Peyer's patch (tissue), 4 donors: ENCODE results near the gene EREG. TPM values are rescaled to one million over a fixed set of nuclear protein-coding genes. Genes with fewer than 3 reads are reported as not detected.

Source experiments
- DNase-seq, 3 donors: peaks; one replicate each; pipeline ENCODE4 v3.0.0-alpha.2; 2017 to 2019
- H3K27ac ChIP-seq, 4 donors: fragments of 200-600 bp; sonication (generic); one replicate each; pipeline ENCODE4 v1.5.1; 2016 to 2019
- H3K27me3 ChIP-seq, 2 donors: fragments of 200-600 bp; sonication (generic); one replicate each; pipeline ENCODE4 v1.5.1; 2019
- H3K36me3 ChIP-seq, 3 donors: fragments of 200-600 bp; sonication (generic); one replicate each; pipeline ENCODE4 v1.5.1; 2016 to 2019
- H3K4me1 ChIP-seq, 4 donors: fragments of 200-600 bp; sonication (generic); one replicate each; pipeline ENCODE4 v1.5.1; 2016 to 2019
- H3K4me3 ChIP-seq, 4 donors: fragments of 200-600 bp; sonication (generic); 1 replicate in 3 of 4; 2 replicates in 1 of 4; pipeline ENCODE4 v1.5.1; 2016 to 2019; ENCODE audit warnings: mild to moderate bottlenecking in 1 of 4
- H3K9me3 ChIP-seq, 4 donors: fragments of 200-600 bp; sonication (generic); one replicate each; pipeline ENCODE4 v1.5.1; 2016 to 2019; ENCODE audit warnings: mild to moderate bottlenecking in 1 of 4
- CTCF ChIP-seq, 6 experiments: fragments of 450-650 bp in 4 of 6; fragments of 200-600 bp in 2 of 6; sonication (generic) in 1 of 6; IDR thresholded peaks; one replicate each; pipeline ENCODE4 v1.5.1; 2017 to 2019; ENCODE audit warnings: antibody characterized with exemption in 6 of 6, mild to moderate bottlenecking in 3 of 6, moderate library complexity in 1 of 6
- POLR2A ChIP-seq, 2 donors: fragments of 450-650 bp; IDR thresholded peaks; one replicate each; pipeline ENCODE4 v1.5.1; 2017; ENCODE audit warnings: antibody characterized with exemption in 2 of 2, mild to moderate bottlenecking in 2 of 2, moderate library complexity in 2 of 2
- total RNA-seq, 4 donors: library from RNA; depleted of rRNA; stranded (reverse); fragments of >200 nt; gene quantifications; one replicate each; pipeline ENCODE4 v1.1.0, GENCODE V29; 2016

The EREG gene
- total RNA-seq, 4 donors from 2014 or later = 1.1 to 2.8 (median 1.7) TPM; not detected in 1

DNA sequence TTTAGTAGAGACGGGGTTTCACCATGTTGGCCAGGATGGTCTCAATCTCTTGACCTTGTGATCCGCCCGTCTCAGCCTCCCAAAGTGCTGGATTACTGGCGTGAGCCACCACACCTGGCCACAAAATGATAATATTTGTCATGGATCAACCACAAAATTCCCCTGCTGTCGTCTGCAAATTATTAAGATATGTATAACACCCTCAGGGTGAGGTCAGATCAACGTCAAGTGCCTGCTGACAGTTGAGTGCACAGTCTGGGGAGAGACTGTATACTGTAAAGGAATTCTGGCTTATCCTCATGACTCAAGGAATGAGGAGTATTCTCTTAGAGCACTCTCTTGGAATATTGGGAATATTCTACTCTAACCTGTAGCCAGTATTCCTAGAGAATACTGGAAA lies 45.5 kb upstream of the EREG start:
- no peak for DNase-seq
- Histone ChIP-seq H3K36me3 (no peaks in the 10 kb centered on the region), H3K27me3 (no peaks in the 10 kb centered on the region), H3K9me3 (no peaks in the 10 kb centered on the region), H3K4me3 (no peak overlapping the region), H3K27ac (no peak overlapping the region), H3K4me1 (no peaks in the 10 kb centered on the region)
- no peak for TF ChIP-seq POLR2A (IDR thresholded peaks at IDR 0.05)
- no peak for TF ChIP-seq CTCF (IDR thresholded peaks at IDR 0.05)

GRCh38 chr4:74320559-74321118 lies 44.3 kb upstream of the EREG start:
- TF ChIP-seq POLR2A (IDR thresholded peaks at IDR 0.05) = no peak
- peak in 4 of 6 experiments; percentile 21 to 81 (median 74) for TF ChIP-seq CTCF (IDR thresholded peaks at IDR 0.05)
- Histone ChIP-seq H3K27ac (no peak overlapping the region), H3K27me3 (no peaks in the 10 kb centered on the region), H3K4me1 (no peaks in the 10 kb centered on the region), H3K4me3 (no peak overlapping the region), H3K9me3 (no peaks in the 10 kb centered on the region), H3K36me3 (no peaks in the 10 kb centered on the region)
- peak in 2 of 3 donors; percentile 59 to 74 for DNase-seq

DNA sequence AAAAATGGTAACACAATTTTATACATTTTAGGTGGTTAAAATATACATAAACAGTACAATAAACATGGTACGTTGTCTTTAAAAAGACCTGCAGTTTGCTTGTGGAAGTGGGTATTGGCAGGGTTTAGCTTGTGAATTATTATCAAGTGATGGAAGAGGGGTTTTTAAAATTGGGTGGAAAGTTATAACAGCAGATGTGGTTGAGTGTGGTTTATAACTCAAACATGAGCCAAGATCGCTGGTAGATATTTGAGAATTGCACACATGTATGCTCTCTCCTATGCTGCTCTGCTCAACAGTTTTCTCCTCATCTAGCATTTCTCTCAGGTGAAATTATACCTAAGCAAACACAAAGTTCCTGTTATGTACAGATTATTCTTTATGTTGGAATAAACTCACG lies 42.6 kb upstream of the EREG start:
- Histone ChIP-seq H3K4me1 (no peaks in the 10 kb centered on the region), H3K4me3 (no peak overlapping the region), H3K27ac (no peak overlapping the region), H3K9me3 (no peaks in the 10 kb centered on the region), H3K36me3 (no peaks in the 10 kb centered on the region), H3K27me3 (no peaks in the 10 kb centered on the region)
- no peak for DNase-seq
- no peak for TF ChIP-seq POLR2A (IDR thresholded peaks at IDR 0.05)
- no peak for TF ChIP-seq CTCF (IDR thresholded peaks at IDR 0.05)

- H3K36me3 ChIP-seq = no peaks in the 10 kb centered on the region
- H3K27me3 ChIP-seq = no peaks in the 10 kb centered on the region
- TF ChIP-seq POLR2A (IDR thresholded peaks at IDR 0.05) (no peak), CTCF (IDR thresholded peaks at IDR 0.05) (no peak)
- H3K4me3 ChIP-seq = no peak overlapping the region
- H3K4me1 ChIP-seq = no peaks in the 10 kb centered on the region
- DNase-seq = no peak
- no peaks in the 10 kb centered on the region for H3K9me3 ChIP-seq
- no peak overlapping the region for H3K27ac ChIP-seq
Observed at GRCh38 chr4:74323663-74324062, 41.3 kb upstream of the EREG start.

DNA sequence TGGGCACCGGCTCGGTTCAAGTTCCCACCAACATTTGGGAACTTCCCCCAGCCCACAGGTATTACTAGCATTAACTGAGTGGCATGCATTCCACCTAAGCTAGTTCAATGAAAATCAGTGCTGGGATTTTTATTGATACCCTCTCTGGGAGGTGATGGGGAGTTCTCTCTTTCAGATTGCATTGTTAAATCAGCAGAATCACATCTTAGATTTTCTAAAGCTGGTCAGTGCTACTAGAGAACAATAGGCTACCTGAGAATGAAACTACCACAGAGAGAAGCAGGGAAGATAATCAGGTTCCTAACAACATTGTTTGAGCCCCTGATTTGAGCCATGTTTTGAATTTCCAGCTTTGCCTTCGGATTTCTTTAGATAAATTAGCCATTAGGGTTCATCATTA lies 40.7 kb upstream of the EREG start:
- Histone ChIP-seq H3K4me3 (no peak overlapping the region), H3K36me3 (no peaks in the 10 kb centered on the region), H3K9me3 (no peaks in the 10 kb centered on the region), H3K27ac (no peak overlapping the region), H3K4me1 (no peaks in the 10 kb centered on the region), H3K27me3 (no peaks in the 10 kb centered on the region)
- no peak for DNase-seq
- TF ChIP-seq POLR2A (IDR thresholded peaks at IDR 0.05) (no peak), CTCF (IDR thresholded peaks at IDR 0.05) (no peak)

DNA sequence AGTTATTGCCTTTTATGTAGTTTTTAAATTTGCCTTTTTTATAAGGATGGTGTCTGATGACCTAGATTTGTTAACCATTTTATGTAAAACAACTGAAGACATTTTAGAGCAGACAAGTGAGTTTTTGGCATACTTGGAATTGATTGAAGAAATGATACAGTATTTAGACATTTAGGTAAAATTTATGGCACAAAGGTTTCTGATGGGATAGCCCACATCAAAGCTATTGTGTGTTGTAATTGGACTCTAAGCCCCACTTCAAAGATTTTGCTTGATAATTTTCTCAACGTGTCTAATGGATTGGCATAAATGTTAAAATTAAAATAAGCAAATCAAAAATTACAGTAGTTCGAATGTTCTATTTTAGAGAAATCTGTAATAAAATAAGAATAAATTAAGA lies 39.1 kb upstream of the EREG start:
- no peak overlapping the region for H3K27ac ChIP-seq
- H3K4me1 ChIP-seq = no peaks in the 10 kb centered on the region
- DNase-seq = no peak
- H3K9me3 ChIP-seq = no peaks in the 10 kb centered on the region
- no peaks in the 10 kb centered on the region for H3K27me3 ChIP-seq
- TF ChIP-seq CTCF (IDR thresholded peaks at IDR 0.05) (no peak), POLR2A (IDR thresholded peaks at IDR 0.05) (no peak)
- H3K36me3 ChIP-seq = no peaks in the 10 kb centered on the region
- H3K4me3 ChIP-seq = no peak overlapping the region
